GM06990 (cell line): ENCODE measurements around the gene NTF4.
"Not testable (repeated sequence)": the region's sequence is repeated elsewhere in the genome, so short reads cannot be mapped to it uniquely, and the experiment has no call there.

Experiments
- DNase-seq: peaks from one replicate; pipeline ENCODE4 v3.0.0-alpha.2; 2011; ENCODE audit not compliant: insufficient read length; ENCODE audit errors: extremely low read depth
- H3K27me3 ChIP-seq: replicated peaks from 2 replicates; pipeline ENCODE4 v1.6.0; 2011; ENCODE audit warnings: low read length; ENCODE audit not compliant: control insufficient read depth, insufficient read depth
- H3K36me3 ChIP-seq: 2 replicates; pipeline ENCODE4 v1.5.1; 2011; ENCODE audit warnings: low read length; ENCODE audit not compliant: control insufficient read depth, insufficient read depth
- H3K4me3 ChIP-seq: replicated peaks from 2 replicates; pipeline ENCODE4 v1.5.1; 2011; ENCODE audit warnings: low read depth, mild to moderate bottlenecking, control low read depth, low read length
- CTCF ChIP-seq: IDR thresholded peaks from 2 replicates; pipeline ENCODE4 v1.5.1; 2011; ENCODE audit warnings: low read length, control low read depth, mild to moderate bottlenecking, inconsistent platforms; ENCODE audit not compliant: insufficient read depth, poor library complexity, severe bottlenecking

The NTF4 gene

GRCh38 chr19:49042177-49042576 is 22.4 kb downstream of the NTF4 start:
- no peaks in the 10 kb centered on the region for H3K27me3 ChIP-seq
- no peak overlapping the region for H3K4me3 ChIP-seq
- no peak for DNase-seq
- TF ChIP-seq CTCF, result no peak
- H3K36me3 ChIP-seq, result no peaks in the 10 kb centered on the region

- DNase-seq, H3K27me3 ChIP-seq, H3K36me3 ChIP-seq, H3K4me3 ChIP-seq: not testable (repeated sequence)
These were observed 24.9 kb downstream of the NTF4 start for GRCh38 chr19:49039736-49040135.

GRCh38 chr19:49038557-49039276 is 25.9 kb downstream of the NTF4 start:
- H3K4me3 ChIP-seq, H3K36me3 ChIP-seq, H3K27me3 ChIP-seq, DNase-seq: not testable (repeated sequence)

- not testable (repeated sequence) for H3K36me3 ChIP-seq, DNase-seq, H3K27me3 ChIP-seq, H3K4me3 ChIP-seq
These were observed 26.5 kb downstream of the NTF4 start for GRCh38 chr19:49038111-49038510.

- not testable (repeated sequence) for H3K4me3 ChIP-seq, H3K27me3 ChIP-seq, DNase-seq, H3K36me3 ChIP-seq
- peak; percentile 53 for TF ChIP-seq CTCF
These were observed 27.8 kb downstream of the NTF4 start, which contains the start of gene CGB1 for GRCh38 chr19:49036815-49037214. TSS of gene CGB1 (minus strand) at chr19:49036895. CDS start at chr19:49036711, 184 bp downstream.

GRCh38 chr19:49031642-49032301 is 32.8 kb downstream of the NTF4 start, which contains the start of gene CGB2:
TSS of gene CGB2 (plus strand) at chr19:49031890. CDS start at chr19:49032096, 206 bp downstream.
- DNase-seq, H3K27me3 ChIP-seq, H3K36me3 ChIP-seq, H3K4me3 ChIP-seq: not testable (repeated sequence)
- TF ChIP-seq CTCF, result peak; percentile 36

- H3K36me3 ChIP-seq, H3K27me3 ChIP-seq, DNase-seq, H3K4me3 ChIP-seq: not testable (repeated sequence)
These were observed 34.3 kb downstream of the NTF4 start for GRCh38 chr19:49030323-49030722.

- not testable (repeated sequence) for H3K27me3 ChIP-seq, DNase-seq, H3K4me3 ChIP-seq, H3K36me3 ChIP-seq
These were observed 34.9 kb downstream of the NTF4 start for GRCh38 chr19:49029749-49030148.

GRCh38 chr19:49028686-49029085 is 35.9 kb downstream of the NTF4 start:
- H3K36me3 ChIP-seq, H3K4me3 ChIP-seq, DNase-seq, H3K27me3 ChIP-seq: not testable (repeated sequence)

- H3K36me3 ChIP-seq, H3K27me3 ChIP-seq, DNase-seq, H3K4me3 ChIP-seq: not testable (repeated sequence)
These were observed 39.0 kb downstream of the NTF4 start for GRCh38 chr19:49025599-49025998.

GRCh38 chr19:49025088-49025487 is 39.5 kb downstream of the NTF4 start:
- not testable (repeated sequence) for DNase-seq, H3K4me3 ChIP-seq, H3K36me3 ChIP-seq, H3K27me3 ChIP-seq
